Fibroblast of the conjunctiva (primary cell): ENCODE measurements around the gene SNCAIP.

ENCODE experiments used
- DNase-seq: peaks from one replicate; pipeline ENCODE4 v3.0.0-alpha.2; 2010; ENCODE audit warnings: low read depth

SNCAIP gene

DNA sequence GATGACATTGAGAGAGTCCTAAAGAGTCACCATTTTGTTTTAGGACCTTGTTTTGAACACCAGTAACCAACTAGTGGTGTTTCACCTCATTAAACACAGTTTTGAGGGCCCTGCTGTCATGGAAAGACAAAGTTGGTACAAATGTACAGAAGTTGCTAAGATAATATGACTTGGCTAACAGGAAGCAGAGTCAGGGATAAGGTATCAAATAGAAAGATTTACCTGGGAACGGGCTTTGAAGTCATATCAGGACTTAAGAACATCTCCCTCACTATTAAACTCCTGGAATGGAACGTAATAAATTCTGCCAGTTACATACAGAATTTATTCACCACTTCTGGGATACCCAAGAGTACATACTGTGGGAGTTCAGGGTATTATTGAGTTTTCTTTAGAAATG, 115.6 kb downstream of the SNCAIP start:
- no peak for DNase-seq

DNA sequence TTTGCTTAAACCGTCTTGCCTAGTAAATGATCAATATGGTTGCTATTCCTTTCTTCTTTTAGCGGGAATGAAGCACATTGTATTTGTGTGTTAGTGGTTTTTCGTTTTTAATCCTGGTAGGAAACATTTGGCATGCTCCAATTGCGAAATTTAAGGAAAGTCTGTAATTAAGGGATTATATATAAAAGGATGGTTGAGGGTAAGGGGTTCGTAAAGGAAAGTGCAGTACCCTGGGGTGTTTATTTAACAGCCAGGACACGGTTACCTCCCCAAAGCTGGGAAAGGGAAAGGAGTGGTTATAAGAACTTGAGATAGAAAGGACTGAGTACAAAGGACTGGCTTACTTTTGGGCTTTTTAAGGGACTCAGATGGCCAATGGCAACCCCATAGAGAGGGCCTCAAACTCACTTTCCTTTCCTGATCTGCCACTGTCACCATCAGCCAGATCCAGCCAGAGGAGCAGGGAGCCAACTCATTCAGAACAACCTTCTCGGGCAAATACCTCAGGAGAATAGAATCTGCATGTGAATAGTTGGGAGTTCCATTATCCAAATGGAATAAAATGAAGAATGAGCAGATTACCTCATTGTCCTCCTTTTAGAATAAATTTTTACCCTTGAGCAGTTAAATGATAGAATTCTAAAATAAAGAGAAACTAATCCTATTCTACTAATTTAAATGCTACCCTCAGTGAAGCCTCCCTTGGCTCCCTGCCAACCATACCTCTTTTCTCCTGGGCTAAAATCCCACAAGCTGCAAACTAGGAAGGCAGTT, 117.7 kb downstream of the SNCAIP start:
- no peak for DNase-seq

DNA sequence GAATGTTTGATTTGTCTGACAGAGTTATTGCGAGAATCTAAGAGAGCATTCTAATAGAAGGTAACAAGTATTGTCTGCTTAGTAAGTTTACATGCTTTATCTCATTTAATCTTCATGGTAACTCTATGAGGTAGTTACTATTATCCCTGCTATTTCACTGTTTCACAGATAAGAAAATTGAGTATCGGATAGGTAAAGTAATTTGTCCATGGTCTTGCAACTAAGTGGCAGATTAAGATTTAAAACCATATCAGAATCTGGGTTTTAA, 118.2 kb downstream of the SNCAIP start:
- DNase-seq = no peak

DNA sequence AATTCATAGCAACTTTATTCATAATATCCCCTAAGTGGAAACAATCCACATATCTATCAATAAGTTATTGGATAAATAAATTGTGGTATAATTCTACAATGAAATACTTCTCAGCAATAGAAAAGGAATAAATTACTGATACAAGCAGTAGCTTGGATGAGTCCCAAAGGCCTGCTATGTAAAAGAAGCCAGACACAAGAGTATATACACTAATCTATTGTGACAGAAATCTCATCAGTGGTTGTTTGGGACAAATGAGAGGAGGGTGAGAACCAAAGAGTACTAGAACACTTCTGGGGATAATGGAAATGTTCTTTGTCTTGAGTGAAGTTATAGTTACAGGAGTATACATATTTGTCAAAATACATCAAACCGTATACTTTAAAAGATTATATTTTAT, 119.3 kb downstream of the SNCAIP start:
- DNase-seq = no peak

DNA sequence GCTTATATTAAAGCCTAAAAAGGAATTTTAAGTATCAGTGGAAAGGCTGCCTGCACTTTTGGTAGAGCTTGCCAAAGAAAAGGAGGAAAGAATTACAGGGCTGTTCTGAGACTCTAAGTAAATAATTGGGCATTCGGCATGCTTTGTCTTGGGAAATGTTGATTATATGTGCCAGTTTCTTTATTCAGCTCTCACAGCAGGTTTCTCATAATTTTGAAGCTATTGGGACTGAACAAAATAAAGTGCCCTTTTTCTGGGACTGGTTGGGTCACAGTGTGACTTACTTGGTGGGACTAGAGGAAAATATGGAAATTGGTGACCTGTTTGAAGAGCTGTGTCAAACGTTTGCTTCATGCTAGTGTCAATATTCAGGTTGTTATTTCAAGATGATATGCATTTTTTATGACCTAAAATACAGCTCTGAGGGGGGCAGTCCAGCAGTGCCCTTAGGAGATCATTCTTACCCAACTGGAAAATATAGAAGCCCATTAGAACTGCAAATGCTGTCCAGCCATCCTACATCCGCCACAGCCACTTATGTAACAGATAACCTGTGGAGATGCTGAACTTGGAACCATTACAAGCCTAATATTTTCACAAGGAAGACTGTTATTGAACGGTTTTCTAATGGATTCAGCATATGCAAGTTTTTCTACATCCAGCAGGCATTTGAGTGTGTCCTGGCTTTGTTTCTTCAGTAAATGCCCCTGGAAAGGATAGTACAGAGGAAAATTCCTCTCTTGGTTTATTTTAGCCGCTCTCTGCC, 122.4 kb downstream of the SNCAIP start:
- DNase-seq = no peak

DNA sequence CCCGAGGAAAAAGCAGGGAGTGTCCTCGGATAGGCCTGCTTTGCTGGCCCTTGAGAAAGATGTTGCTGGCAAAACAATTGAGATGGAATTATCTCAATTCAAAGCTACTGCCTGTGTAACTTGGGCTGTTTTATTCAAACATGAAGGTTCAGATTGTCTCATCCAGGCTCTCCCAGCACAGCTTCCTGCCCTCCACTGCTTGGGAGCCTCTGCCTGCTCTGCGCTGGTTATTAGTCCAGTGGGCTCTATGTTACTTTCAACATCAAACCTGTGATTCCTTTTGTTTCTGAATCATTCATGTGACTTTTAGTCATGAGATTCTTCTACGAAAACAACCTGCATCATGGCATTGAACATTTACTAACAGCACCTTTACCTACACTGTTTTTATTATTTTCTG, 123.2 kb downstream of the SNCAIP start:
- DNase-seq = no peak

DNA sequence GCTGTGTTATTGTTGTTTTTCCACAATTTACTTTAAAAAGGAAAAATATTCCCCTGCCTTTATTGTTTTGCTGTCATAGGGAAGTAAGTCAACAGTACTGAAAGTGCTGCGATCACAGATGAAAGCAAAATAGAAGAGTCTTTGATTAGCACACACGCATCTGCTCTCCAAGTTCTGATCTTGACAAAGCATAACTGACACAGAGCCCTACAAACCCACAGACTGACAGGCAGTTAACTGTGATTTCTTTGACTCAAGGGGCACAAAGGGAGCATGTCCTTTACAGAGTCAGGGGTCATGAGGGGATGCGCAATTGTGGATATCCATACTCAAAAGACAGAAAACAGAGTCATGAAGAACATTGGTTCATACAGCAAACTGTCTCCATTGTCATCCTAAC, 123.7 kb downstream of the SNCAIP start:
- no peak for DNase-seq

DNA sequence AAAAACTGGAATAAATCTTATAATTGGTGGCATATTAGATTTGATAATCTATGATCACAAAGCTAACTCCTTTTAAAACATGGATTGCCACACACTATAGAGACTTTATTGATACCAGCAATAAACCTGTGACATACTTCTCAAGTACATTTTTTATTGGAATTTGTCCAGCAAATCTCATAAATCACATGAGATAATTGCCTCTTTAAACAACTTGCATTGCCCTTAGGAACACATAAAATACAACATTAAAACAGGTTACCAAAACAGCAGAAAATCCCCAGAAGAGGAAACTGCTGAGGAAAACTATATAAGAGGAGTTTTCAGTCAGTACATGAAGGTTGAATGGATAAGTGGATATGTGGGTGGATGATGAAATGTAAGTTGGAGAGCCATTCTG, 124.6 kb downstream of the SNCAIP start:
- no peak for DNase-seq

DNA sequence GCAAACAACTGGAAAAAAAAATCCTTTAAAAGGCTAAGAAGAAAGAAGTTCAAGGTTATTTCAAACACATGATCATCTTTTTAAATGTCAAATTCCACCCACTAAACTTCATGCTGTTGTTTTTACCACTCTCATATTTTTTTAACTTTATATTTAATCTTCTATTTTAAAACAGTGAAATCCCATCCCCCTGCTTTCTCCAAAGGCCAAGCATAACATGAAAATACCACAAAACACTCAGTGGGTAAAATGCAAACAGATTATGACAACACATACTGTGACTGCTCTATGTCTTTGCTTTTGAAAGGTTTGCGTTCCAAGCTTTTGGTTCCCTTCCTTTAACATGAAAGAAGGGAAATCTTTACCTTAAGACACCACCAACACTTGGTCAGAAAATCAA, 127.6 kb downstream of the SNCAIP start:
- no peak for DNase-seq

DNA sequence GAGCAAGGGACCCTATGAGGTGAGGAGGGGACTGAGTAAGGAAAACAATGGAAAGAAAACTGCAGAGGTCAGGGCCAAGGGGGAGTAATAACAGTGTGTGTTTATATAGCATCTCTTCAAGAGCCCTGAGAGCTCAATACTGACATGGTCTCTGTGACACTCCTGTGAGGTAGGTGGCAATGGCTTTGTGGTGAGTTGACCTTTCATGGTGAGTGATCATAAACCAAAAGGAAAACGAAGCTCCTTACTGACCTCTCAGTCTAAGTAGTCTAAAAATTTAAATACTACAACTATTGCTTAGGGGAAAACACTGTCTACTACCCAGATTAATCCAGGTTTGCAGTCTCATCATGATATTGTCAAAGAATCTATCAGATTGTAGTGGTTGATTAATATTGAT, 130.9 kb downstream of the SNCAIP start:
- no peak for DNase-seq

DNA sequence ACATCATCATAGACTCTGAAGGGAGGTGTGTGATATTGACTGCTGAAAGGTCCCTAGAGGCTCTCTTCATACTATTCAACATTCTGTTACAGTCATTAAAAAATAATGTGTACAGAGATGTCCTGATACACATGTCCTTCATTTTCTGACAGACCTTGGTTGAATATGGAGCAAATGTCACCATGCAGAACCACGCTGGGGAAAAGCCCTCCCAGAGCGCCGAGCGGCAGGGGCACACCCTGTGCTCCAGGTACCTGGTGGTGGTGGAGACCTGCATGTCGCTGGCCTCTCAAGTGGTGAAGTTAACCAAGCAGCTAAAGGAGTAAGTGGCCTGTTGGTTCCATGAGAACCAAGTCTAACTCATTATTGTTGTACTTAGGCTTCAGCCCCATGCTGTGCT, 132.4 kb downstream of the SNCAIP start:
- DNase-seq = no peak

DNA sequence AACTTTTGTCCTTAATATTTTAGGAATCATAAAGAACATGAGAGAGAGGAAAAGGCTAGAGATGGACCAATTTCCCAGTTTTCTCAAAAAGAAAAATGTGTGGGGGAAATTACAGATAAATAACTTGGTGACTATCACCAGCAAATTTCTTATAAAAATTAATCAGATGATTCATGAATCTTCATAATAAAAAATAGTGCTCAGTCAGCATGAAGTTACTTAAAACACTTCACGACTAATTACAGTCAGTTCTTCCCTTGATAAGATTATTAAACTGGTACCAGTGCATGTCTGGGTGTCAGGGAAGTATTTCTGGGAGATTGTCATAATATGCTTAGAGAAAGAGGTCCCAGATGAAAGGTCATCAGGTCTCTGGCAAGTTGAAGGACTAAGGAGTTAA, 133.0 kb downstream of the SNCAIP start:
- DNase-seq = no peak

DNA sequence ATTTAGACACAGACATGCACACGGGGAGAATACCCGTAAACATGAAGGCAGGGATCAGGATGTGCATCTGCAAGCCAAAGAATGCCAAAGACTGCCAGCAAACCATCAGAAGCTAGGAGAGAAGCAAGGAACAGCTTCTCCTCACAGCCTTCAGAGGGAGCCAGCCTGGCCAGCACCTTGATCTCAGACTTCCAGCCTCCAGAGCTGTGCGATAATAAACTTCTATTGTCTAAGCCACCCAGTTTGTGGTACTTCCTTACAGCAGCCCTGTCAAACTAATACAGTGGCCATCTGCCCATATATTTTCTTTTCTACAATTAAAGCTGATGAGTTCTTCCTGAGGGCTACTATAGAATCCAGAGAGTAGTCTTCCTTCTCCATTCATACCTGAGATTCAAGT, 135.0 kb downstream of the SNCAIP start:
- no peak for DNase-seq

DNA sequence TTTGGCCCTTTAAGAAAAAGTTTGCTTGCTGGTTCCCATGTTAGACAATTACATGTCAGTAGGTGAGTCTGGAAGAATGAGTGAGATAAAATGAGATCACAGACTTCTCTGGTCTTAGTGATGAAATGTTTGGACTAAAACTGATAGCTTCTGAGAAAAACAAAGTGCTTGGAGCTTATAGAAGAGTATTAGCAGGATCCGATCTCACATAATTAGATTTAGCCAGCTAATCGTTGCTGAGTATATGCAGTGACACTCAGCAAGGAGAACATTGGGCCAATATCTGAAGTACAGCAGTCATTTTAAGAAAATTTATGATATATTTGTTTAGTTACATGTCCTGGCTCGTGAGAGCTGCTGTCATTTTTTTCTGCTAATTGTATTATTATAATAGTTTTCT, 135.8 kb downstream of the SNCAIP start:
- DNase-seq = no peak

DNA sequence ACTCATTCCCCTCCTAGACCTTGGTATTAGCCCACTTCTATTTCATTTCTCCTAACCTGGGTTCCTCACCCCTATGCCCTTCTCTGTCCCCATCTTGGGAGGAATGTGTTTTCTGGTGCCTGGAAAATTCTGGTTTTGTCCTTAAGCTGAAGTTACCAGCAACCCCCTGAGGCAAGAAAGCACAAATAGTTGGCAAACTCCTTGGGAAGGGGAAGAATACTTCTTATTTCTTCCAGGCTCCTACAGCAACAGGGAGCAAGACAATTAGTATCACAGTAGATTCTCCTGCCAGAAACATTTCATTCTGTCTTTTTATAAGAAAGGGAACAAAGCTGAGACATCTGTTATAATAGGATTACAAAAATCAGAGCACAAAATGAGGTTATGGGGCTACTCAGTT, 142.5 kb downstream of the SNCAIP start:
- DNase-seq = no peak

DNA sequence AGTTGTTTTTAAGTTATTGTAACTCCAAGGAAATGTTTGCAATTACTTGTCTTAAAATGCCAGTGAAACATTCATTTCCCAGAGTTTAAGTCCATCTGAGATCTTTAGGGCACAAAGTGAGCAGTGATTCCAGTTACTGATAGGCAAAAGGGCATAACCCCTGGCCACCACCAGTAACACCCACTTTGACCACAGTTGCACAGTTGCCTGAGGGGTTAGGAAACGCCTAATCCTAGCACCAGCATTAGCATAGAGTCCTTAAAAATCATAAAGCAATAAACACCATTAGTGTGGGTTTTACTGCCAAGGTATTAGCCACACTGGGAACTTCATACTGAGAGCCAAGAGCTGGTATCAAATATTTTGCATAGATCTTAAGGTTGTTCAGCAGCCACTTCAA, 143.9 kb downstream of the SNCAIP start:
- no peak for DNase-seq

DNA sequence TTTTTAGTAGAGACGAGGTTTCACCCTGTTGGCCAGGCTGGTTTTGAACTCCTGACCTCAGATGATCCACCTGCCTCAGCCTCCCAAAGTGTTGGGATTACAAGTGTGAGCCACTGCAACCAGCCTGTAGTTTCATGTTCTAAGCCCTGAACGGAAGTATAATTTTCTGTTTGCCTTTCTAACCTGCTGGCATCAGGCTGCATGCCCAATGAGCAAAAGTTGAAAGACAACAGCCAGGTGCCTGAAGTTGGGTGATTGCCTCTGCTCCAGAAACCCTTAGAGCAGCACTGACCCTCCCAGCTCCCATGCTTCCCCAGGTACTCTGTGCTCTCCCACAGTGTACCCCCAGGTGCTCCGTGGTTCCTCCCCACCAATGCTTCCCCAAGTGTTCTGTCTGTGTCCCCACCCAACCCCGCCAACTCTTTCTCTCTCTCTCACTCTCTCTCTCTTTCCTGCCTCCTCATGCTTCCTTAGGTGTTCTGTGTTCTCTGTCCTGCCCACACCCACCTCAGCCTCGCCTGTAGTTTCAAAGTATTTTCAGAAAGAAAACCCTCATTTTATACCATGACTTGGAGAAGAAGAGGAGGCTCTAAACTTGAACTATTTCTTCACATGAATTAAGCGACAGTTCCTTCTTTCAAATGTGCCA, 145.3 kb downstream of the SNCAIP start:
- no peak for DNase-seq

DNA sequence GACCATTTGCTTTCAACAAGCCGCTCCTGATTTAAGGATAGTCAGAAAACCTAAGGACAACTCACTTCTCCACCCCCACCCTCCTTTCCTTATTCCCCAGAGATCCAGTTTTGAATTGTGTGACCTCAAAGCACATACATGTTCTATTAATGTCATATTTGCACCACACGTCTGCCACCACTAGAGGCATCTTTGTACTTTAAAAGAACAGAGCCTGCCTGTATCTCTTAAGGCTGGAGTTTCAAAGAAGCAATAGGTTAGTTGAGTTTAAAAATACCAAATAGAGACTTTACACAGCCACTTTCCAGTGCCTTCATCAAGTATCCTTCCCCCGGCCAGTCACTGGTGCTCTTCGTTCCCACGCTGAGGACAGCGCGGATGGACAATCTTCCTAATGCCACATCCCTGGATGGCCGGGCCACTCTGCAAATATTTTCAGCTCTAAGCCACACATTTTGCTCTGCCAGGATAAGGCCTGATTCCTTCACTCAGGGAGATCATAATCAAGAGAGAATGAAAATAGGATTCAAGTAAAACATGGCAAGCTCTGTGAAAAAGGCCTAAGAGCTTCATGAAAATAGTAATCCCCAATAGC, 146.3 kb downstream of the SNCAIP start:
- no peak for DNase-seq

DNA sequence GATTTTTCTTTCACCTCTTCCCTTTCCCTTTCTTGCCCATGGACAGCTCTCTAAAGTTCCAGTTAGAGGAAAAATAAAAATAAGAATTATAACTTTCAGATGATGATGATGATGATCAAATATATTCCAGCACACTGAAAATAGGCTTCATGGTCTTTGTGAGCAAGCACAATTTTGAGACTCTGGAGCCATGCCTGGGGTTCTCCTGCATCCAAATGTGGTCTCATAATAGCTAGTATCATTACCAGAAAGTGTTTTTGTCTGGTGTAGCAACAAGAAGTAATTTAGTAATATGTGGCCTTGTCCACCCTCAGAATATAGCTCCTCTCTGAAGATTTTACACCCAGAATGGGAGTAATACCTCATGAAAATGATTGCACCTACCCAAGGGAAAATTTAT, 150.4 kb downstream of the SNCAIP start:
- no peak for DNase-seq

DNA sequence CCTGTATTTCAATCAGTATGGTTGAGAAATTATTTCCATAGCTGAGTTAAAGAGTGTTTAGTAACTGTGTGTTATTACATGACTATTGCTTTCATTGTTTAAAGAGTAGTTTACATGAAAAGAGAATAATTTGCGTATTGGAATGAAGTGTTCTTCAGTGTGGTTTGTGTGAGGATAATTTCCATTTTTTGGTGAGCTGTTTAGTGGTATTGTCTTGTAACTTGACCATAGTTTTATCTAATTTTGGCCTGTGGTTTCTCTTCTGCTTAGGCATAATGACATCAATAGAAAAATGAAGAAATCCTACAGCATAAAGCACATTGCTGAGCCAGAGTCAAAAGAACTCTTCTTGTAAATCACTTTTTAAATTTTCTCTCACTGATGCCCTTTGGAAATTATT, 151.2 kb downstream of the SNCAIP start:
- no peak for DNase-seq

DNA sequence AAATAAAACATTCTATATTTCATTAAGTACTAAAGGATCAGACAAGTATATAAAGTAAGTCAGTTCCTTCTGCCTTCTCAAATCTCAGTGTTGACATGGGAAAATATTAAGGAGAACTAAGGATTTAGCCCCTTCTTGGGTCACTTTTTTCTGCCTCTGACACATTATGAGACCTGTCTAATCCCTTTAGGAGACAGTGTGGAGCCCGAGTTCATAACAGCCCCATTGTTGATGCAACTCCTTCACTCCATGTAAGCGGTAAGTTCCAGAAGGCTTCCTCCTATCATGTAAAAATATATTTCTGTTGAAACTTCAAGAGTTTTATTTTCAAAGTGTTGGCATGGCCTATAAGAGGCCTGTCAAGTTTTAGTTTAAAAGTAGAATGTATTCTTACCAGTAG, 152.2 kb downstream of the SNCAIP start:
- DNase-seq = no peak

DNA sequence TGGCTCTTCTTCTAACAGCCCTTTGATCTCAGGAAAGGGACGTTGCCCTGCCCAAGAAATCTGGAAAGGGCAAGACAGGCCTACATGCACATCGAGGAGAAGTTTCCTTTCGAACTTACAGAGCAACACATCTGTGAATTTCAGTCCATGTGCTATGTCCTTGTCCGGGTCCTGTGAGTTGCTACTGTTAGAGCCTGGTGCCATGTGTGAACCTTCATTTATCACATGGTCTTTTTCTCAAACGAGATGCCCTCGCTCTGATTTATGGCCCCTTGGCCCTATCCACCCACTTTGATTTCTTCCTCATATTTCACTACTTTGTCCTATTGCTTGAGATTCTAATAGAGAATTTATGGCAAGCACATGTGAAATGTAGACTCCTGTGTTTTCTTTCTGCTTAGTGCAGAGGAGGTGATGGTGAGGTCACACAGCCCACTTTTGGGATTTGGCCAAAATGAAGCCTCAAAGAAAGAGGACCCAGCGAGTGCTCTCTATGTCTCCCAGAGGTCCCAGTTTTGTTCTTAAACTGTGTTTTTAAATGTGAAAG, 153.1 kb downstream of the SNCAIP start:
- DNase-seq = no peak

DNA sequence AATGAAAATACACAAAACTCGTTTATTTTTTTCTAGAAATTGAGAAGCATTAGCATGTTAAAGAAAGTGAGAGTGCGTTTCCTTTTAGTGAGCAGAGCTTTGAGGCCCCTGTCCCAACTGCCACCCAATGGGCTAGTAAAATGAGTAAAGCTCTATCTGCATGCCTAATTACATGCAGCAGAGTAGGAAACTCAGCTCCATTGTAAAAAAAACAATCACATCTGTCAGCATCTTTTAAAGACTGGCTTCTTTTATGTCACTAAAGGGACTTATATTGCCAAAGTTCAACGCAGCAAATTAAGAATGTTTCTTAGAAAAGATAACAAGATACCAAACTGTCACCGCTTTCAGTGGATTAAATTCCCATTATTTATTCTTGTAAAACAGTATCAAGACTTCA, 154.0 kb downstream of the SNCAIP start:
- no peak for DNase-seq
